Left kidney (tissue), 2 donors: ENCODE data around the gene CHST12. TPM values are rescaled to one million over a fixed set of nuclear protein-coding genes. Genes with fewer than 3 reads are reported as not detected.

Source experiments
- DNase-seq: peaks from one replicate; pipeline ENCODE4 v3.0.0-alpha.2; 2013
- polyA plus RNA-seq: library from polyadenylated mRNA; unstranded; fragments of 120-200 nt; gene quantifications from one replicate; pipeline ENCODE4 v1.2.1, GENCODE V29; 2013; ENCODE audit not compliant: insufficient read length

CHST12 gene
- polyA plus RNA-seq, 1 donor = 8.9 TPM

GRCh38 chr7:2478399-2478785 is 75.0 kb downstream of the CHST12 start:
- no peak for DNase-seq

- no peak for DNase-seq
Measured at GRCh38 chr7:2478800-2479199, 75.4 kb downstream of the CHST12 start.

GRCh38 chr7:2479276-2480069 is 76.1 kb downstream of the CHST12 start:
- no peak for DNase-seq

GRCh38 chr7:2480070-2480408 is 76.6 kb downstream of the CHST12 start:
- no peak for DNase-seq

- no peak for DNase-seq
Measured at GRCh38 chr7:2481195-2481594, 77.8 kb downstream of the CHST12 start.

- no peak for DNase-seq
Measured at GRCh38 chr7:2482725-2483451, 79.5 kb downstream of the CHST12 start.

- DNase-seq = no peak
Measured at GRCh38 chr7:2483494-2483893, 80.1 kb downstream of the CHST12 start.

- no peak for DNase-seq
Measured at GRCh38 chr7:2484868-2485267, 81.5 kb downstream of the CHST12 start.

- DNase-seq = no peak
Measured at GRCh38 chr7:2487586-2488271, 84.3 kb downstream of the CHST12 start.

GRCh38 chr7:2488272-2488645 is 84.8 kb downstream of the CHST12 start:
- no peak for DNase-seq

- DNase-seq = no peak
Measured at GRCh38 chr7:2488681-2489080, 85.3 kb downstream of the CHST12 start.

GRCh38 chr7:2490181-2490651 is 86.8 kb downstream of the CHST12 start:
- no peak for DNase-seq

GRCh38 chr7:2492038-2492437 is 88.6 kb downstream of the CHST12 start:
- no peak for DNase-seq

- no peak for DNase-seq
Measured at GRCh38 chr7:2493205-2494164, 90.1 kb downstream of the CHST12 start.

- no peak for DNase-seq
Measured at GRCh38 chr7:2494191-2495130, 91.0 kb downstream of the CHST12 start.

- peak; percentile 83 for DNase-seq
Measured at GRCh38 chr7:2495418-2496299, 92.2 kb downstream of the CHST12 start.

- DNase-seq = no peak
Measured at GRCh38 chr7:2496375-2496774, 93.0 kb downstream of the CHST12 start.

- DNase-seq = no peak
Measured at GRCh38 chr7:2497065-2497464, 93.7 kb downstream of the CHST12 start.

- no peak for DNase-seq
Measured at GRCh38 chr7:2497500-2498336, 94.3 kb downstream of the CHST12 start.
